Medulla oblongata (tissue), 1 donor: ENCODE measurements around the gene CES4A.
"Not testable (repeated sequence)": the region's sequence is repeated elsewhere in the genome, so short reads cannot be mapped to it uniquely, and the experiment has no call there.

Experiments used
- DNase-seq: peaks from one replicate; pipeline ENCODE4 v3.0.0-alpha.2; 2015; ENCODE audit errors: extremely low spot score

The CES4A gene

DNA sequence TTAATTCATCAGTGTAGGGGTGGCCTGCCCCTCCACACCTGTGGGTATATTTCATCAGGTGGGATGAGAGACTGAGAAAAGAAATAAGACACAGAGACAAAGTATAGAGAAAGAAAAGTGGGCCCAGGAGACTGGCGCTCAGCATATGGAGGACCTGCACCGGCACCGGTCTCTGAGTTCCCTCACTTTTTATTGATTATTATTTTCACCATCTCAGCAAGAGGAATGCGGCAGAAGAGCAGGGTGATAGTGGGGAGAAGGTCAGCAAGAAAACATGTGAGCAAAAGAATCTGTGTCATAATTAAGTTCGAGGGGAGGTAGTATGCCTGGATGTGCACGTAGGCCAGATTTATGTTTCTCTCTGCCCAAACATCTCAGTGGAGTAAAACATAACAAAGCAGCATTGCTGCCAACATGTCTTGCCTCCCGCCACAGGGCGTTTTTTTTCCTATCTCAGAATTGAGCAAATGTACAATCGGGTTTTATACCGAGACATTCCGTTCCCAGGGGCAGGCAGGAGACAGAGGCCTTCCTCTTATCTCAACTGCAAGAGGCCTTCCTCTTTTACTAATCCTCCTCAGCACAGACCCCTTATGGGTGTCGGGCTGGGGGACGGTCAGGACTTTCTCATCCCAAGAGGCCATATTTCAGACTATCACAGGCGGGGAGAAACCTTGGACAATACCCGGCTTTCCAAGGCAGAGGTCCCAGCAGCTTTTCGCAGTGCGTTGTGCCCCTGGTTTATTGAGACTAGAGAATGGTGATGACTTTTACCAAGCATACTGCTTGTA, 32.8 kb upstream of the CES4A start:
- not testable (repeated sequence) for DNase-seq

DNA sequence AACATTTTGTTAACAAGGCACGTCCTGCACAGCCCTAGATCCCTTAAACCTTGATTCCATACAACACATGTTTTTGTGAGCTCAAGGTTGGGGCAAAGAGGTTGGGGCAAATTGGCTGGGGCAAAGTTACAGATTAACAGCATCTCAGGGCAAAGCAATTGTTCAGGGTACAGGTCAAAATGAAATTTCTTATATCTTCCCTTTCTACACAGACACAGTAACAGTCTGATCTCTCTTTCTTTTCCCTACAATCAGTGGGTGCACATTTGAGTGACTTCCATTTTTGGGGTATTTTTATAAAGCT, 32.3 kb upstream of the CES4A start:
- DNase-seq: not testable (repeated sequence)

DNA sequence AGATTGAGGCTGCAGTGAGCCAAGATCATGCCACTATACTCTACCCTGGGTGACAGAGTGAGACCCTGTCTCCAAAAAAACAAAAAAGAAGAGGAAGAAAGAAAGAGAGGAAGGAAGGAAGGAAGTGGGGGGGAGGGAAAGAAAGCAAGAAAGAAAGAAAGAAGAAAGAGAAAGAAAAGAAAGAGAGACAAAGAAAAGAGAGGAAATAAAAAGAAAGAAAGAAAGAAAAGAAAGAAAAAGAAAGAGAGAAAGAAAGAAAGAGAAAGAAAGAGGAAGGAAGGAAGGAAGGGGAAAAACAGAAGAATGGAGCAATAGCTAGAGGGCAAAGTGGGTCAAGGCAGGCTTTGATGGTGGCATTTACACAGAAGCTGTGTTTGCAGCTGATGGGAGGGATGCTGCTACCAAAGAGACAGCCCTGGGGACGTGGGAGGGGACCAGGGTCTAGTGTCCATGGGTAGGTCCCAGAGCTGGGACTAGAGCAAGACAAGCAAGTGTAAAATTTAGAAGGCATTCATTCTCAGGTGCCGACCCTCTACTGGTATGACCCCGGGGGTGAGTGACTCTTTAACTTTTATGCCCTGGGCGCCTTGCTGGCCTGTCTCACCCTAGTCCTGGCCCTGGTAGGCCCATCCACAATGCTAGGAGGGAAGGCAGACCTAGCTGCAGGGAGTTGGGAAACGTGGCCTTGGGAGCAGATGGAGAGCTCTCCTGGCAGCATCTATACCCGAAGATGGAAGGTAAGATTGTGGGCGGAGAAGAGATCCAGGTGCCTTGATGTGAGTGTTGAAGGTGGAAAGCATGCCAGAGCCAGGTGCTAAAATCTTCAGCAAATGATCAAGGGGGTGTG, 29.3 kb upstream of the CES4A start:
- DNase-seq: no peak

DNA sequence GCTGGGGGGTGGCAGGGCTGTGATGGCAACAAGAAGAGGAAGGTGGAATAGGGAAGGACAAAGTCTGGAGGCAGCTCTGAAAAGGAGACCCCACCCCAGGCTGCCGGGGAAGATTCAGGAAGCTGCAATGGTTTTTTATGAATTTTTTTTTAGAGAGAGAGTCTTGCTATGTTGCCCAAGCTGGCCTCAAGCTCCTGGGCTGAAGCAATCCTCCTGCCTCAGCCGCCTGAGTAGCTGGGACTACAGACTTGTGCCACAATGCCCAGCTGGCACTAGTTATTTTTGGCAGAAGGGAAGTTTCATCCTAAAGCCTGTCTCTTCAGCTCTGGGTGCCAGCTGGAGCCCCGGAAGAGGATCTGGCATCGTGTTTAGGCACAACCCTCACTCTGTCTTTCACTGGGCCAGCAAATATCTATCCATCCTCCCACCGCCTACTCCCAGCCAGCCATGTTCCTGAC, 28.7 kb upstream of the CES4A start:
- DNase-seq: no peak

DNA sequence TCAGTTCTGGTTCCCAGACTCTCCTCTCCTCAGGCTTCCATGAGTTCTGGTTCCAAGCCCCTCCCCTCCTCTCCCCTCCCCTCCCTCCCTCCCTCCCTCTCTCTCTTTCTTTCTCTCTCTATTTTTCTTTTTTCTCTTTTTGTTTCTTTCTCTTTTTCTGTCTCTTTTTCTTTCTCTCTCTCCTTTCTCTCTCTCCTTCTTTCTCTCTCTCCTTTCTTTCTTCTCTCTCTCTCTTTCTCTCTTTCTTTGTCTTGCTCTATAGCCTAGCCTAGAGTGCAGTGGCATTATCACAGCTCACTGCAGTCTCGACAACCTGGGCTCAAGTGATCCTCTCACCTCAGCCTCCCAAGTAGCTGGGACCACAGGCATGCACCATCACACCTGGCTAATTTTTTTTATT, 28.1 kb upstream of the CES4A start:
- DNase-seq: no peak

DNA sequence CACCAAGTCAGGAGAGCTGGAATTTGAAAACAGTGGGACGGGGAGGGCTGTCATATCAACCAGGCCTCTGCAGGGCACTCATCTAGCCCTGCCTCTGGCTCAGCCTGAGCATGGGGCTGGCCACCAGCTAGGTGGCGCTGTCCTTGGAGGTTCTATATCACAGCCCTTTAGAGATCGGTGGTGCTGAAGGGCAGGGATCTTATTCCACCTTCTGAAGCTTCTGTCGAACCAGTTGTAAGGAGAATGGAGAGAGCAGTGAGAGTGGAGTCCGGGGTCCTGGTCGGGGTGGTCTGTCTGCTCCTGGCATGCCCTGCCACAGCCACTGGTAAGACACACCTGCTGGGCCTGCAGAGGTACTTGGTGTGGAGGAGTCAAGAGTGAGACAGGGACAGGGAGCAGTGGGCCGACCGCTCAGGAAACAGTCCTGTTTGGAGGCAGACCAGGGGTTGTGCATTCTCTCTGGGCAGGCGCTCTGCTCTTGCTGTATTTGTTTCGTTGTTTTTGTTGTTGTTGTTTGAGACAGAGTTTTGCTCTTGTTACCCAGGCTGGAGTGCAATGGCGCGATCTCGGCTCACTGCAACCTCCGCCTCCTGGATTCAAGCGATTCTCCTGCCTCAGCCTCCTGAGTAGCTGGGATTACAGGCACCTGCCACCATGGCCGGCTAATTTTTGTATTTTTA, 27.2 kb upstream of the CES4A start, which contains the start of gene CES3:
TSS of gene CES3 (plus strand) at position 202 of the 680 bp plus-strand sequence. CDS start at position 244, 42 bp downstream.
- DNase-seq: peak; percentile 41

DNA sequence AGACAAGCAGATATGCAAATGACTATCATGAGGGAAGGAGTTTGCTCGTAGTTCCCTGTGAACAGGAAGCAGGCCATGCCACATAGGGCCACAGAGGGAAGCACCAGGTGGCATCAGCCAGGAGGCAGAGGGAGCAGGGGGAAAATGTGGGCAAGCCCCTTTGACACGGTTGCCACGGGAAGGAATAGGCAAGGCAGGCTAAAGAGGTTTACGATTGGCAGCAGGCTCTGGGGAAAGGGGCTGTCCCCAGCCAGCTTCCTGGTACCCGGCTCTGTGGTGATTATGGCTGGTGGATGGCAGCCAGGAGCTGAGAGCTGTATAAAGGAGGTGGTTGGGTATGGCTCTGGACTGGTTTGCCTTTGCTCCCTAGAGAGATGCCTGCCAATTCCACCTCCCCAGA, 26.5 kb upstream of the CES4A start:
- DNase-seq: no peak

DNA sequence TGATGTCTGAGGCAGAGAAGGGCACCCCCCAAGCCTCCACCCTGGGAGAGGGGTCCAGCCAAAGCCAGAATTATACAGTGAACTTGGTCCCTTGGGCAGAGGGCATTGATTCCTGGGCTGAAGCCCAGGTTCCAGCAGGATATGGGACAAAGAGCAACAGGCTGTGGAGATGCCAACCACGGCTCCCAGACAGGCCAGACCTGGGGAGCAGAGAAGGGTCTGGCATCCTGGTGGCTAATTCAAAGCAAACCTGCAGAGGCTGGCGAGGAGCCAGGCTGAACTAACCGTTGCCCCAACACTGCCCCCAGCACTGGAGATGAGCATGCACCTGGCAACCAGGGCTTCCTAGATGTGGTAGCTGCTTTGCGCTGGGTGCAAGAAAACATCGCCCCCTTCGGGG, 24.3 kb upstream of the CES4A start:
- DNase-seq: no peak

DNA sequence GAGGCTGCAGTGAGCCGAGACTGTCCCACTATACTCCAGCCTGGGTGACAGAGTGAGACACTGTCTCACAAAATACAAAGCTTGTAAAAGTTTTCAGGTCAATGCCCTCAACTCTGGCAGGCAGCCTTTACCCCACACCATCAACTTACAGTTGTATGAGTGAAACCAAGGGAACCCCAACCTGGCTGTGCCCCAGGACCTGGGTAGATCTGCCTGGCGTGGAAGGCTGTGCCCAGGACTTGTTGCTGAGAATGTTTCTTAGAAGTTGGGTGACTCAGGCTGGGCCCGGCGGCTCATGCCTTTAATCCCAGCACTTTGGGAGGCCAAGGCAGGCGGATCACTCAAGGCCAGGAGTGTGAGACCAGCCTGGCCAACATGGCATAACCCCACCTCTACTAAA, 19.5 kb upstream of the CES4A start:
- DNase-seq: peak; percentile 40

DNA sequence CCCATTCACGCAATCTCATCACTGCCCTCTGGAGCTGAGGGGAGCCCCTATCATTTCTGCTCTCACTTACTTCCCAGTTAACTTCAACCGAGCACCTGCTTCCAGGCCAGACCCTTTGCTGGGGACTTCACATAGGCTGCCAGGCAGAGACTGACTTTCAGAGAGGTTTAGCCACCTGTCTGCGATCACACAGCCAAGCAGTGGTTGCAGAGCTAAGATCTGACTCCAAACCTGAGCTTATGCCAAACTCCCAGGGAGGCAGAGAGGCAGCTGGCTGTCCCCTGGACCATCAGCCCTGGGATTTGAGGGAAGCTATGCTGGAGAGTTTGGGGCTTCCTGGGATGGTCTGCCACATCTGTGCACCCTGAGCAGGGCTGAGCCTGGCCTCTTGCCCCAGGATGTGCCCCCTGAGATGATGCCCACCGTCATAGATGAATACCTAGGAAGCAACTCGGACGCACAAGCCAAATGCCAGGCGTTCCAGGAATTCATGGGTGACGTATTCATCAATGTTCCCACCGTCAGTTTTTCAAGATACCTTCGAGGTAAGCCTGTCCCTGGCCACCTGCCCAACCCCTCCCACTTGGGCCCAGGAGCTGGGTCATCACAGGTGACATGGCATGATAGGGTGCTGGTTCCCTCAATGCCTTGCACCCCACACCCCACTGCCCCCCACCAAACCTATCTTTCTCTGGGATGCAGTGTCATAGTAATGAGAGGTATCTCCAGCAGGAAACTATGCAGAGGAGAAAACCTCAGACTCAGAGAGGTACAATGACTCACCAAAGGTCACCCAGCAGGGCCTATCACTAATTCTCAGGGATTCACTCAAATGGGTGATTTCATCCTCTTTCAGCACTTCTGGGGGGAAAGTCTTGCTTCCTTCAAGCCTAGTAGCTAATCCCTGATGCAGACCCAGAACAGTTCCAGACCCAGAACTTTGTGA, 17.3 kb upstream of the CES4A start:
- no peak for DNase-seq

DNA sequence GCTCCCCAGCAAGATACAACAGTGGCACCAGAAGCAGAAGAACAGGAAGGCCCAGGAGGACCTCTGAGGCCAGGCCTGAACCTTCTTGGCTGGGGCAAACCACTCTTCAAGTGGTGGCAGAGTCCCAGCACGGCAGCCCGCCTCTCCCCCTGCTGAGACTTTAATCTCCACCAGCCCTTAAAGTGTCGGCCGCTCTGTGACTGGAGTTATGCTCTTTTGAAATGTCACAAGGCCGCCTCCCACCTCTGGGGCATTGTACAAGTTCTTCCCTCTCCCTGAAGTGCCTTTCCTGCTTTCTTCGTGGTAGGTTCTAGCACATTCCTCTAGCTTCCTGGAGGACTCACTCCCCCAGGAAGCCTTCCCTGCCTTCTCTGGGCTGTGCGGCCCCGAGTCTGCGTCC, 15.4 kb upstream of the CES4A start:
- no peak for DNase-seq

DNA sequence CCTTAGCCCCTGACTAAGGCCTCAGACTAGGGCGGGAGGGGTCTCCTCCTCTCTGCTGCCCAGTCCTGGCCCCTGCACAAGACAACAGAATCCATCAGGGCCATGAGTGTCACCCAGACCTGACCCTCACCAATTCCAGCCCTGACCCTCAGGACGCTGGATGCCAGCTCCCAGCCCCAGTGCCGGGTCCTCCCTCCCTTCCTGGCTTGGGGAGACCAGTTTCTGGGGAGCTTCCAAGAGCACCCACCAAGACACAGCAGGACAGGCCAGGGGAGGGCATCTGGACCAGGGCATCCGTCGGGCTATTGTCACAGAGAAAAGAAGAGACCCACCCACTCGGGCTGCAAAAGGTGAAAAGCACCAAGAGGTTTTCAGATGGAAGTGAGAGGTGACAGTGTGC, 14.7 kb upstream of the CES4A start:
- no peak for DNase-seq

DNA sequence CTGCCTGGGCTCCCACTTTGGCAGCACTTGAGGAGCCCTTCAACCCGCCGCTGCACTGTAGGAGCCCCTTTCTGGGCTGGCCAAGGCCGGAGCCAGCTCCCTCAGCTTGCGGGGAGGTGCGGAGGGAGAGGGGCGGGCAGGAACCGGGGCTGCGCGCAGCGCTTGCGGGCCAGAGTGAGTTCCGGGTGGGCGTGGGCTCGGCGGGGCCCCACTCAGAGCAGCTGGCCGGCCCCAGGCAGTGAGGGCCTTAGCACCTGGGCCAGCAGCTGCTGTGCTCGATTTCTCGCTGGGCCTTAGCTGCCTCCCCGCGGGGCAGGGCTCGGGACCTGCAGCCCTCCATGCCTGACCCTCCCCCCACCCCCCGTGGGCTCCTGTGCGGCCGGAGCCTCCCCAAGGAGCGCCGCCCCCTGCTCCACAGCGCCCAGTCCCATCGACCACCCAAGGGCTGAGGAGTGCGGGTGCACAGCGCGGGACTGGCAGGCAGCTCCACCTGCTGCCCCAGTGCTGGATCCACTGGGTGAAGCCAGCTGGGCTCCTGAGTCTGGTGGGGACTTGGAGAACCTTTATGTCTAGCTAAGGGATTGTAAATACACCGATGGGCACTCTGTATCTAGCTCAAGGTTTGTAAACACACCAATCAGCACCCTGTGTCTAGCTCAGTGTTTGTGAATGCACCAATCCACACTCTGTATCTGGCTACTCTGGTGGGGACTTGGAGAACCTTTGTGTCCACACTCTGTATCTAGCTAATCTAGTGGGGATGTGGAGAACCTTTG, 14.0 kb upstream of the CES4A start:
- not testable (repeated sequence) for DNase-seq

DNA sequence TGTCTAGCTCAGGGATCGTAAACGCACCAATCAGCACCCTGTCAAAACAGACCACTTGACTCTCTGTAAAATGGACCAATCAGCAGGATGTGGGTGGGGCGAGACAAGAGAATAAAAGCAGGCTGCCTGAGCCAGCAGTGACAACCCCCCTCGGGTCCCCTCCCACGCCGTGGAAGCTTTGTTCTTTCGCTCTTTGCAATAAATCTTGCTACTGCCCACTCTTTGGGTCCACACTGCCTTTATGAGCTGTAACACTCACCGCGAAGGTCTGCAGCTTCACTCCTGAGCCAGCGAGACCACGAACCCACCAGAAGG, 13.5 kb upstream of the CES4A start:
- DNase-seq: not testable (repeated sequence)

DNA sequence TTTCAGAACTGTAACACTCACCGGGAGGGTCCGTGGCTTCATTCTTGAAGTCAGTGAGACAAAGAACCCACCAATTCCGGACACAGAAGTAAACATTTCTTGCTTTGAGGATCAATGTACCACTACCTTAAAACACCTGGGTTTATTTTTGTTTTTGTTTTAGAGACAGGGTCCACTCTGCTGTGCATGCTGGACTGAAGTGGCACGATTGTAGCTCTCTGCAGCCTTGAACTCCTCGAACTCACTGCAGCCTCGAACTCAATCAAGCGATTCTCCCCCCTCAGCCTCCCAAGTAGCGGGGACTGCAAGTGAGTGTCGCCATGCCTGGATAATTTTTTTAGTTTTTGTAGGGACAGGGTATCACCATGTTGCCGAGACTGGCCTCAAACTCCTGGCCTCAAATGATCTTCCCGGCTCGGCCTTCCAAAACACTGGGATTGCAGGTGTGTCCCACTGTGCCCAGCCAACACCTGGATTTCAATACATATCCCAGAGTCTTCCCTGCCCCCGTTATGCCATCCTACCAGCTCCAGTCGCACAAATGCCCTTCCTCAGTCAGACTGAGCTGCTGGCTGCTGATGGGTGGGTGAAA, 13.0 kb upstream of the CES4A start:
- DNase-seq: no peak

DNA sequence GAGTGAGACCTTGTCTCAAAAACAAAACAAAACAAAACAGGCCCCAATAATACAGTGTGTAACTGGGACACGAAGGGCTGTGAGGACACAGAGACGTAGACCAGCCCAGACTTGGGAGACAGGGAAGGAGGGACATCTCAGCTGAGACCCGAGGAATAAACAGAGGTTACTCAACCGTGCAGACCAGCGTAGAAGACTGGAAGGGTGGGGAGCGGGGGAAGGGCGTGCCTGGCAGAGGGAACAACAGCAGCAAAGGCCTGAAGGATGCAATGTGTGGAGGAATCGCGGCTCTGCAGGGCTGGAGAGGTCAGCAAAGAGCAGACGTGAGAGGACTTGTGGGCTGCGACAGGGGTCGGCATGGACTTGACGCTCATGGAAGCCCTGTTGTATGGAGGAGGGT, 11.6 kb upstream of the CES4A start:
- DNase-seq: no peak

DNA sequence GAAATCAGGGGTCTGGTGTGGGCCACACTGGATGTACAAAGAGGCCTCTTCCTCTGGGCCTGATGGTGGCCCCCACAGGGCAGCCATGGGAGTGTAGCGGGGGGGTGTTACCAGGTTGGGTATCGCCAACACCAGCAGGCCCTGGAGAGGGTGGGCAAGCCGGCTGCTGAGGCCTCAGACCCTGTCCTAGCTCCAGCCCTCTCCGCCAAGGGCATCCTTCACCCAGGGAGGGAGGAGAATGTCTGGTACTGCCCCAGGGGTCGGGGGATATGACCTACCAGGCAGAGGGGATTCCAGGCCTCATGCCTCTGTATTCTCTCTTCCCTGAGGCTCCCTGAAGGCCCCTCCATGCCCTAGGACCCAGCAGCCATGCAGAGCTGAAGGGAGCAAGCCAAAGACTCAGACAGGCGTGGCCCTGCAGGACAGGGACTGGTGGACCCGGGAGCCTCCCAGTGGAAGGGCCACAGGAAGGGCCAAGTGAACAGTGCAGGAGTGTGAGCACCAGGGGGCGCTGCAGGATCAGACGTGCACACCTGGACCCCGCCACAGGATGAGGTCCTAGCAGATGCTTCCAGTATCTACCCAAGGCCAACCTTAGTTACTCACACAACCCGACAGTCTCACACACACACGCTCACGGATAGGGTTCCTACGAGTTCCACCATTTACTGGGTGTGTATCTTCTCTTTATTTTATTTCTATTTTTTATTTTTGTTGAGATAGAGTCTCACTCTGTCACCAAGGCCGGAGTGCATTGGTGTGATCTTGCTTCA, 10.9 kb upstream of the CES4A start:
- peak; percentile 93 for DNase-seq

DNA sequence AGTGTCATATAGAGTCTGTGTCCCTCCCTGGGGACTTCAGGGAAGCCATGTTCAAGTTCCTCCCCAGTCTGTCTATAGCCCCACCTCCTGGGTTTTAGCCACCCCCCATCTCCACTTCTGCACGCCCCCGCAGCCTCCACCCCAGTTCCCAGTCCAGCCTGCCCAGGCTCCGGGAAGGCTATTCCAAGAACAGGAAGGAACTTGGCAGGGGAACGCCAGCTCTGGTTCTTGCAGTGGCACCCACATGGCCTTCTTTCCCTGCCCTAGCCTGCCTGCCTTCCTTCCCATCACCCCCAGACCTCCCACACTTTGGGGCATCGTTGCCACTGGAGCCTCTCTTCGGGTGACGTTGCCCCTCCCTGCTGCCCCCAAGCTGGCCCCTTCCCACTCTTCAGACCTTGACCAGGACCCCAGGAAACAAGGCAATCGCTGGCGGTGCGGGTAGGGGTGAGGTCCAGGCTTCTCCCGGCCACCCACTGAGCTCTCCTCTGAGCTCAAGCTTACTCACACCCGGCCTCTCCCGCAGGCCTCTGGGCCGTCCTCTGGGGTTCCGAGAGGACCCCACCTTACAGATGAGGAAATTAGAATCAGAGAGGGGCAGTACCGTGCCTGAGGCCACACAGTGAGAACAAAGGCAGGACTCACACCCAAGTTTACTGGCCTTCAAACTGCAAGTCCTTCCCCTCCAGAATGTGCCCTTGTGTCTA, 9.2 kb upstream of the CES4A start:
- no peak for DNase-seq

DNA sequence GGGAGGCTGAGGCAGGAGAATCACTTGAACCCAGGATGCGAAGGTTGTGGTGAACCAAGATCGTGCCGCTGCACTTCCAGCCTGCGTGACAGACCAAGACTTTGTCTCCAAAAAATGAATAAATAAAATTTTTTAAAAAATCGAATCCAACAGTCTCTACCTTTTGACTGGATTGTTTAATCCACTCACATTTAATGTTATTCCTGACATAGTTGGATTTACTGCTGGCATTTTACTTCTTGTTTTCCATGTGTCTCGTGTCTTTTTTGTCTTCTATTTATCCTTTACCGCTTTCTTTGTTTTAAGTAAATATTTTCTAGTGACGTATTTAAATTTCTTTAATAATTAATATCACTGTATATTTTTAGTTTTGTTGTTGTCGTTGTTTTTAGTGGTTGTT, 5.4 kb upstream of the CES4A start:
- DNase-seq: no peak
